ENCODE measurements around the gene SPATA16. TPM values are rescaled to one million over a fixed set of nuclear protein-coding genes. Genes with fewer than 3 reads are reported as not detected.

Gene SPATA16
- total and polyA plus RNA-seq, 2 of the 13 experiments (the other 11 are each of a cell fraction or from before 2014, with no cell fraction given) = not detected

DNA sequence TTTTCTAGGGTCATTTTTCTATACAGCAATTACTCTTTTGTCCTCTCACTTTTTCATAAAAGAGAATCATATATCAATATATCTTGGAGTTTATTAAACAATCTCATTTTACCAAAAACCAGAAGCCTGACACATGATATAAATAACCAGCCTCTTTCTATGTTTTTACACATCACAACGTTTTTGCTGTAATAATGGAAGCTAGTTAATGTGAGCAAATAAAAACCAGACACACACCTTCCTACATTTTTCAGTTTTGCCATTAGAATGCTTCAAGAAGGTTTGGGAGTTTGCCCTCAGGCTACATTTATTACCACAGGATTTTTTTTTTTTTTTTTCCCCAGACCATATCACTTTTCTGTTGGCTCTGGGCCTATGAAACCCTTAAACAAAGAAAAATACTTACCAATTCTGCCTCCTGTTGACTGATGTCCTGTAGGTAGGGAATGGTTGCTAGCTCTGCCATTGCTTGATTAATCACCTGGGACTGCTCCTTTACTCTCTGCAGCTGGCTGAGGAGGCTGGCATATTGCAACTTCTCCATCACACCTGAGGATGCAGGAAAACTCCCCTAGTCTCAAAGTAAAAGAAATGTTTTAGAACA, 225.0 kb downstream of the SPATA16 start:
- POLR2A ChIA-PET = no interaction called here
- H3K4me1 ChIP-seq (ENCODE audit: insufficient read depth, low read length) = peaks cover 23% of the 10 kb centered on the region
- no peaks in the 10 kb centered on the region for H3K27me3 ChIP-seq (ENCODE audit: control insufficient read depth in 1 of 2, insufficient read depth in 2 of 2, low read length in 2 of 2)
- no peak overlapping the region for H3K9ac ChIP-seq (ENCODE audit: insufficient read depth, low read depth, low read length)
- FAIRE-seq (no peak), DNase-seq (ENCODE audit: low spot score) (no peak), ATAC-seq (no peak)
- no peak overlapping the region for H3K4me2 ChIP-seq (ENCODE audit: low read depth, low read length)
- no peak overlapping the region for H3K27ac ChIP-seq (ENCODE audit: extremely low read length, insufficient read depth, low read length)
- CTCF ChIA-PET (ENCODE audit: low intra/inter-chr PET ratio, low total read pairs) = no interaction called here
- H3K4me3 ChIP-seq (replicated peaks in 1 of 3; ENCODE audit: insufficient read depth in 1 of 3, low read depth in 2 of 3, low read length in 3 of 3) = no peak overlapping the region
- no peak for TF ChIP-seq ZNF577 (CRISPR knock-in tag; IDR thresholded peaks at IDR 0.05; ENCODE audit: borderline replicate concordance, low read depth)
- no peak for TF ChIP-seq HDAC1 (CRISPR knock-in tag; IDR thresholded peaks at IDR 0.05)
- TF ChIP-seq GTF3A (CRISPR knock-in tag; conservative IDR thresholded peaks at IDR 0.05) = no peak
- no peak for TF ChIP-seq ZNF274 (CRISPR knock-in tag; IDR thresholded peaks at IDR 0.05)
- no peak for TF ChIP-seq ZNF343 (CRISPR knock-in tag; IDR thresholded peaks at IDR 0.05)
- no peak for TF ChIP-seq NR2C2 (CRISPR knock-in tag; IDR thresholded peaks at IDR 0.05; ENCODE audit: borderline replicate concordance)
- TF ChIP-seq, protein P1, sequence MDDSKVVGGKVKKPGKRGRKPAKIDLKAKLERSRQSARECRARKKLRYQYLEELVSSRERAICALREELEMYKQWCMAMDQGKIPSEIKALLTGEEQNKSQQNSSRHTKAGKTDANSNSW (CRISPR knock-in tag; IDR thresholded peaks at IDR 0.05; ENCODE audit: borderline replicate concordance) = no peak
- no peak for TF ChIP-seq ZFP36L1 (CRISPR knock-in tag; IDR thresholded peaks at IDR 0.05)
- no peak for TF ChIP-seq POGZ (CRISPR knock-in tag; IDR thresholded peaks at IDR 0.05)
- TF ChIP-seq FOXK2 (IDR thresholded peaks at IDR 0.05) = no peak
- TF ChIP-seq, protein P2, sequence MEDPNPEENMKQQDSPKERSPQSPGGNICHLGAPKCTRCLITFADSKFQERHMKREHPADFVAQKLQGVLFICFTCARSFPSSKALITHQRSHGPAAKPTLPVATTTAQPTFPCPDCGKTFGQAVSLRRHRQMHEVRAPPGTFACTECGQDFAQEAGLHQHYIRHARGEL (CRISPR knock-in tag; IDR thresholded peaks at IDR 0.05) = no peak
- no peak for TF ChIP-seq ZNF691 (CRISPR knock-in tag; IDR thresholded peaks at IDR 0.05; ENCODE audit: borderline replicate concordance, low read depth)
- H2AFZ ChIP-seq (ENCODE audit: low read length) = no peak overlapping the region
- no peaks in the 10 kb centered on the region for H4K20me1 ChIP-seq (ENCODE audit: insufficient read depth, low read length)
- in situ Hi-C loops (cut with HindIII; ENCODE audit: extremely low pct_ligation_motif_present, low pct_unique_long_range_greater_than_20kb) (no loop called here), intact Hi-C loops (cut with micrococcal nuclease; ENCODE audit: unreplicated experiment) (no loop called here)
- no peaks in the 10 kb centered on the region for H3K9me3 ChIP-seq (ENCODE audit: low read length)
- WGBS (ENCODE audit: low lambda C conversion rate) = 0% methylated on average over 1 of the region's 1 CpG
- BruUV-seq (replicated peaks) = no TSS peak
- no peaks in the 10 kb centered on the region for H3K36me3 ChIP-seq (replicated peaks in 1 of 2; ENCODE audit: control insufficient read depth in 1 of 2, insufficient read depth in 2 of 2, low read length in 2 of 2)
- H3K79me2 ChIP-seq (ENCODE audit: insufficient read depth, low read length) = no peaks in the 10 kb centered on the region
